Skeletal muscle satellite cell (primary cell): ENCODE data around the gene C12orf50.
"Not testable (repeated sequence)": the region's sequence is repeated elsewhere in the genome, so short reads cannot be mapped to it uniquely, and the experiment has no call there.

Experiments used
- H3K27me3 ChIP-seq: 2 replicates; pipeline ENCODE4 v1.7.0; 2013; ENCODE audit warnings: low read length; ENCODE audit not compliant: control insufficient read depth, insufficient read depth
- H3K36me3 ChIP-seq: 2 replicates; pipeline ENCODE4 v1.7.0; 2013; ENCODE audit warnings: mild to moderate bottlenecking, control low read depth, low read length; ENCODE audit not compliant: insufficient read depth
- H3K4me1 ChIP-seq: 2 replicates; pipeline ENCODE4 v1.7.0; 2013; ENCODE audit warnings: low read length; ENCODE audit not compliant: control insufficient read depth, insufficient read depth
- H3K4me2 ChIP-seq: 2 replicates; pipeline ENCODE4 v1.7.0; 2013; ENCODE audit warnings: mild to moderate bottlenecking, low read length
- H3K4me3 ChIP-seq: 2 replicates; pipeline ENCODE4 v1.7.0; 2013; ENCODE audit warnings: low read length
- H3K9ac ChIP-seq: 2 replicates; pipeline ENCODE4 v1.7.0; 2013; ENCODE audit warnings: mild to moderate bottlenecking, low read depth, low read length, moderate library complexity
- H3K9me3 ChIP-seq: replicated peaks from 2 replicates; pipeline ENCODE4 v1.7.0; 2013; ENCODE audit warnings: mild to moderate bottlenecking, control low read depth, low read length

C12orf50 gene

DNA sequence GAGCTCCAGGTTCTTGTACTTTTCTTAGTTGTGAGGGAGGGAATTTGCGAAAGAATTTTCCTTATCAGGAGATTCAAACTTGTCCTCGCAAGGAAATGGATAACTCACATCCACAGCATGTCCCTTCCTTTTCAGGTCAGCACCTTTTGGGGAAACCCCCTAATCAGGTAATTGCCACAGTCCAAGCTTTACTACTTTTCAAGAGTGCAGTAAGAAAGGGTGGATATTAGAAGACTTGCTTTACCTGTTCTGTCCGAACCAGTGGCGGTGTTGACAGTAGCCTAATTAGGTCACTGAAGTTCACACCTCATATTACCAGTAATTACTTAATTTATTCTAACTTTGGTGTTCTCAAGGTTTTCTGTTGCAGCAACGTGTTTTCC lies 6.7 kb upstream of the C12orf50 start:
- no peaks in the 10 kb centered on the region for H3K9me3 ChIP-seq
- H3K36me3 ChIP-seq: peaks cover 5% of the 10 kb centered on the region
- peaks cover 15% of the 10 kb centered on the region for H3K4me1 ChIP-seq
- peak overlapping the region; percentile 91 for H3K4me2 ChIP-seq
- peak overlapping the region; percentile 93 for H3K4me3 ChIP-seq
- H3K27me3 ChIP-seq: no peaks in the 10 kb centered on the region
- peak overlapping the region; percentile 85 for H3K9ac ChIP-seq

- H3K9ac ChIP-seq: peak overlapping the region; percentile 85
These were observed 6.2 kb upstream of the C12orf50 start for GRCh38 chr12:88035271-88035906.

DNA sequence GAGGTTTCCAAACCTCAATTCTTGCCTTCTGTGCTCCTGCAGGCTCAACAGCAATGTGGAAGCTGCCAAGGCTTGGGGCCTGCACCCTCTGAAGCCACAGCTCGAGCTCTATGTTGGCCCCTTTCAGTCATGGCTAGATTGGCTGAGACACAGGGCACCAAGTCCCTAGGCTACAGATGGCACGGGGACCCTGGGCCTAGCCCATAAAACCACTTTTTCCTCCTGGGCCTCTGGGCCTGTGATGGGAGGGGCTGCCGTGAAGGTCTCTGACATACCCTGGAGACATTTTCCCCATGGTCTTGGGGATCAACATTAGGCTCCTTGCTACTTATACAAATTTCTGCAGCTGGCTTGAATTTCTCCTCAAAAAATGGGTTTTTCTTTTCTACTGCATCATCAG lies 2.0 kb upstream of the C12orf50 start:
- H3K27me3 ChIP-seq, H3K4me3 ChIP-seq, H3K36me3 ChIP-seq, H3K4me2 ChIP-seq, H3K9me3 ChIP-seq, H3K4me1 ChIP-seq, H3K9ac ChIP-seq: not testable (repeated sequence)

More at GRCh38 chr12:88035271-88035906, 6.2 kb upstream of the C12orf50 start:
- Histone ChIP-seq H3K4me2 (peak overlapping the region; percentile 91), H3K27me3 (no peaks in the 10 kb centered on the region), H3K9me3 (no peaks in the 10 kb centered on the region), H3K4me1 (peaks cover 15% of the 10 kb centered on the region), H3K4me3 (peak overlapping the region; percentile 93), H3K36me3 (peaks cover 5% of the 10 kb centered on the region)

- no peaks in the 10 kb centered on the region for H3K36me3 ChIP-seq
These were observed 3.0 kb downstream of the C12orf50 start for GRCh38 chr12:88026196-88026595.

GRCh38 chr12:88017964-88018363 lies 11.2 kb downstream of the C12orf50 start:
- Histone ChIP-seq H3K9ac (no peak overlapping the region), H3K36me3 (no peaks in the 10 kb centered on the region), H3K27me3 (no peaks in the 10 kb centered on the region), H3K4me1 (no peaks in the 10 kb centered on the region), H3K4me2 (no peak overlapping the region), H3K9me3 (no peaks in the 10 kb centered on the region), H3K4me3 (no peak overlapping the region)

More at GRCh38 chr12:88026196-88026595, 3.0 kb downstream of the C12orf50 start:
- H3K9ac ChIP-seq: no peak overlapping the region
- H3K4me2 ChIP-seq: no peak overlapping the region
- H3K9me3 ChIP-seq: no peaks in the 10 kb centered on the region
- H3K4me1 ChIP-seq: no peaks in the 10 kb centered on the region
- H3K4me3 ChIP-seq: no peak overlapping the region
- H3K27me3 ChIP-seq: no peaks in the 10 kb centered on the region

GRCh38 chr12:88015825-88016224 lies 13.4 kb downstream of the C12orf50 start:
- no peaks in the 10 kb centered on the region for H3K36me3 ChIP-seq
- no peaks in the 10 kb centered on the region for H3K9me3 ChIP-seq
- H3K27me3 ChIP-seq: no peaks in the 10 kb centered on the region
- H3K4me3 ChIP-seq: no peak overlapping the region
- H3K9ac ChIP-seq: no peak overlapping the region
- H3K4me1 ChIP-seq: no peaks in the 10 kb centered on the region
- no peak overlapping the region for H3K4me2 ChIP-seq

DNA sequence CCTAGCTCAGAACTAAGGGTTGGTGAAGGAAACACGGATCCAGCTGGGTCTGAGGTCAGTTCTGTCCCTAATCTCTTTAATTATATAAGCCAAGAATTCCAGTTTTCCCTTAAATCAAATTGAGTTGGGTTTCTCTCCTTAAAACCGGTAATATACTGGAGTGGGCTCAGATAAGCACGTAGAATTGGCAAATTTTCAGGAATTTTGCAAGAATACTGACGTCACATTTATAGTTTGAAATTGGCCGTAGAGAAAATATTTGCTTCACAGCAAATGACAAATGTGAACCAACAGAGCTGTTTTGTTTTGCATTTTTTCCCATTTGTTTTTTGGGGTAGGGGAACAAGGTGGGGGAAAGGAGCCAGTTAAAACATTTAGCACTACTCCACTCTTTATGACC lies 17.4 kb downstream of the C12orf50 start:
- H3K27me3 ChIP-seq: no peaks in the 10 kb centered on the region

GRCh38 chr12:88006351-88006750 lies 22.9 kb downstream of the C12orf50 start:
- no peaks in the 10 kb centered on the region for H3K9me3 ChIP-seq
- H3K9ac ChIP-seq: no peak overlapping the region

More for the DNA sequence above, 17.4 kb downstream of the C12orf50 start:
- H3K36me3 ChIP-seq: no peaks in the 10 kb centered on the region
- no peak overlapping the region for H3K4me3 ChIP-seq
- no peak overlapping the region for H3K9ac ChIP-seq
- no peaks in the 10 kb centered on the region for H3K9me3 ChIP-seq
- H3K4me1 ChIP-seq: no peaks in the 10 kb centered on the region
- H3K4me2 ChIP-seq: no peak overlapping the region

DNA sequence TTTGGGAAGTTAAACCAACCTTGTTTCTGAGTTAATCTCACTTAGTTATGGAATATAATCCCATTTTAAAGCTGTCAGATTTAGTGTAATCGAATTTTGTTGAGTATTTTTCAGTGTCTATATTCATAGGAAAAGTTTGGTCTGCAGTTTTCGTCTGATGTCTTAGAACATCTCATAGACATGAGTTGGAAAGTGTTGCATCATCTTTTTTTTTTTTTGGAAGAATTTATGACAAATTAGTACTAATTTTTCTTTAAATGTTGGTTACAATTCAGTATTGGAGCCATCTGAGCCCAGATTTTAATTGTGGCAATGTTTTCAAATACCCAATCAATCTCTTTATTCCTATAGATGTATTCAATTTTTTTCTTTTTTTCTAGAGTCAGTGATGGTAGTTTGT lies 27.9 kb downstream of the C12orf50 start:
- Histone ChIP-seq H3K4me1 (no peaks in the 10 kb centered on the region), H3K4me2 (no peak overlapping the region), H3K9ac (no peak overlapping the region), H3K4me3 (no peak overlapping the region), H3K27me3 (no peaks in the 10 kb centered on the region), H3K9me3 (no peaks in the 10 kb centered on the region), H3K36me3 (no peaks in the 10 kb centered on the region)

More at GRCh38 chr12:88006351-88006750, 22.9 kb downstream of the C12orf50 start:
- H3K27me3 ChIP-seq: no peaks in the 10 kb centered on the region
- no peaks in the 10 kb centered on the region for H3K36me3 ChIP-seq
- H3K4me2 ChIP-seq: no peak overlapping the region
- no peaks in the 10 kb centered on the region for H3K4me1 ChIP-seq
- H3K4me3 ChIP-seq: no peak overlapping the region

- Histone ChIP-seq H3K36me3 (no peaks in the 10 kb centered on the region), H3K27me3 (no peaks in the 10 kb centered on the region), H3K9me3 (no peaks in the 10 kb centered on the region), H3K4me1 (no peaks in the 10 kb centered on the region), H3K4me3 (no peak overlapping the region), H3K4me2 (no peak overlapping the region), H3K9ac (no peak overlapping the region)
These were observed 33.5 kb downstream of the C12orf50 start for GRCh38 chr12:87995581-87996178.

- H3K4me3 ChIP-seq: no peak overlapping the region
- no peaks in the 10 kb centered on the region for H3K27me3 ChIP-seq
- no peak overlapping the region for H3K9ac ChIP-seq
- no peaks in the 10 kb centered on the region for H3K36me3 ChIP-seq
- H3K9me3 ChIP-seq: no peaks in the 10 kb centered on the region
- H3K4me1 ChIP-seq: no peaks in the 10 kb centered on the region
- H3K4me2 ChIP-seq: no peak overlapping the region
These were observed 37.7 kb downstream of the C12orf50 start for GRCh38 chr12:87991483-87991882.

DNA sequence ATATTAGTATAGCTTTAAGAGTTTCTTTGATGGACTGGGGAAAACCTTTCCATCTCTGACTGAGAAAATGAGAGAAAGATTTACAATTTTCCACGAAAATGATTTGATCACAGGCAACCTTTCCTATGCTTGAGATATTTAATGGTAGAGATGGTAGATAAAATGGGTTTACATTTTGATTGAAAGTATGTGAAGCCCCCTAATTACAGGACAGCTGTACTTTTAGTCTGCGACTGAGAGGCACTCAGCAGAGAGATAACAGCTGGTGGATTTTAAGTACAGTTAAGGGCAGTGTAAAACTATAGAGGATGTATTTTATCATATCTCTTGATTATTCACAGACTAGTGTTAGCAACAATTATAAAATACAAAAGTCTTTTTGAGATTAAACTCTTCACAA lies 40.7 kb downstream of the C12orf50 start:
- Histone ChIP-seq H3K4me2 (no peak overlapping the region), H3K4me1 (no peaks in the 10 kb centered on the region), H3K27me3 (no peaks in the 10 kb centered on the region), H3K9me3 (no peaks in the 10 kb centered on the region), H3K4me3 (no peak overlapping the region), H3K36me3 (no peaks in the 10 kb centered on the region), H3K9ac (no peak overlapping the region)
